ENCODE measurements around the gene MATN1. TPM values are rescaled to one million over a fixed set of nuclear protein-coding genes. Genes with fewer than 3 reads are reported as not detected.

The MATN1 gene
- total and polyA plus RNA-seq, 2 experiments from 2014 or later, result 0.36 to 1.4 TPM

GRCh38 chr1:30704271-30704670 is 19.1 kb downstream of the MATN1 start:
- Histone ChIP-seq H3K27me3 (no peaks in the 10 kb centered on the region), H3K4me3 (no peak overlapping the region), H3K36me3 (no peaks in the 10 kb centered on the region), H3K4me1 (ENCODE audit: low read depth) (peaks cover 13% of the 10 kb centered on the region), H3K9me3 (ENCODE audit: low read depth) (no peaks in the 10 kb centered on the region), H3K27ac (no peak overlapping the region)
- TF ChIP-seq, protein P1, sequence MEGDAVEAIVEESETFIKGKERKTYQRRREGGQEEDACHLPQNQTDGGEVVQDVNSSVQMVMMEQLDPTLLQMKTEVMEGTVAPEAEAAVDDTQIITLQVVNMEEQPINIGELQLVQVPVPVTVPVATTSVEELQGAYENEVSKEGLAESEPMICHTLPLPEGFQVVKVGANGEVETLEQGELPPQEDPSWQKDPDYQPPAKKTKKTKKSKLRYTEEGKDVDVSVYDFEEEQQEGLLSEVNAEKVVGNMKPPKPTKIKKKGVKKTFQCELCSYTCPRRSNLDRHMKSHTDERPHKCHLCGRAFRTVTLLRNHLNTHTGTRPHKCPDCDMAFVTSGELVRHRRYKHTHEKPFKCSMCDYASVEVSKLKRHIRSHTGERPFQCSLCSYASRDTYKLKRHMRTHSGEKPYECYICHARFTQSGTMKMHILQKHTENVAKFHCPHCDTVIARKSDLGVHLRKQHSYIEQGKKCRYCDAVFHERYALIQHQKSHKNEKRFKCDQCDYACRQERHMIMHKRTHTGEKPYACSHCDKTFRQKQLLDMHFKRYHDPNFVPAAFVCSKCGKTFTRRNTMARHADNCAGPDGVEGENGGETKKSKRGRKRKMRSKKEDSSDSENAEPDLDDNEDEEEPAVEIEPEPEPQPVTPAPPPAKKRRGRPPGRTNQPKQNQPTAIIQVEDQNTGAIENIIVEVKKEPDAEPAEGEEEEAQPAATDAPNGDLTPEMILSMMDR (IDR thresholded peaks at IDR 0.05; ENCODE audit: low read depth, low read length), result no peak
- peak in 1 of 2 donors; percentile 19 for DNase-seq (ENCODE audit: low read depth in 1 of 2, low spot score in 1 of 2)

- Histone ChIP-seq H3K36me3 (no peaks in the 10 kb centered on the region), H3K4me3 (no peak overlapping the region), H3K9me3 (ENCODE audit: low read depth) (no peaks in the 10 kb centered on the region), H3K4me1 (ENCODE audit: low read depth) (peaks cover 13% of the 10 kb centered on the region), H3K27ac (no peak overlapping the region), H3K27me3 (no peaks in the 10 kb centered on the region)
- DNase-seq (ENCODE audit: low read depth in 1 of 2, low spot score in 1 of 2), result no peak
- TF ChIP-seq, protein P1 (IDR thresholded peaks at IDR 0.05; ENCODE audit: low read depth, low read length), result no peak
These were observed 20.6 kb downstream of the MATN1 start for GRCh38 chr1:30702823-30703222.

DNA sequence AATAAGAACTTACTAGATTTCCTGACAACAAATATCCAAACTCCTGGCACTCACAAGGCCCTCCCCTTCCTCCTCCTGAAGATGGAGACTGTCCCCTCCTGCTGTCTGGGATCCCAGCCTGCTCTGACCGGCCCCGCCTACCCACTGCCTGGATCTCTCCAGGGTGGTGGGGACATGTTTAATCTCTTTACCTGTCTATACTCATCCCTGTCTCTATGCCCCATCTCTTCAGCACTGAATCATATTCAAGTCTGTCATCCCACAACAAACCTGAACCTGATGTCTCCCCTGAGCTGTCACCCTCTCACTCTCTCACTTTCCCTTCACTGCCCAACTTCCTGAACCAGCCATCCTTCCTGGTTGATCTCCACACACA is 22.1 kb downstream of the MATN1 start:
- DNase-seq (ENCODE audit: low read depth in 1 of 2, low spot score in 1 of 2), result no peak
- Histone ChIP-seq H3K27me3 (no peaks in the 10 kb centered on the region), H3K4me1 (ENCODE audit: low read depth) (peaks cover 7% of the 10 kb centered on the region), H3K4me3 (no peak overlapping the region), H3K36me3 (no peaks in the 10 kb centered on the region), H3K27ac (no peak overlapping the region), H3K9me3 (ENCODE audit: low read depth) (no peaks in the 10 kb centered on the region)
- TF ChIP-seq, protein P1 (IDR thresholded peaks at IDR 0.05; ENCODE audit: low read depth, low read length), result no peak

DNA sequence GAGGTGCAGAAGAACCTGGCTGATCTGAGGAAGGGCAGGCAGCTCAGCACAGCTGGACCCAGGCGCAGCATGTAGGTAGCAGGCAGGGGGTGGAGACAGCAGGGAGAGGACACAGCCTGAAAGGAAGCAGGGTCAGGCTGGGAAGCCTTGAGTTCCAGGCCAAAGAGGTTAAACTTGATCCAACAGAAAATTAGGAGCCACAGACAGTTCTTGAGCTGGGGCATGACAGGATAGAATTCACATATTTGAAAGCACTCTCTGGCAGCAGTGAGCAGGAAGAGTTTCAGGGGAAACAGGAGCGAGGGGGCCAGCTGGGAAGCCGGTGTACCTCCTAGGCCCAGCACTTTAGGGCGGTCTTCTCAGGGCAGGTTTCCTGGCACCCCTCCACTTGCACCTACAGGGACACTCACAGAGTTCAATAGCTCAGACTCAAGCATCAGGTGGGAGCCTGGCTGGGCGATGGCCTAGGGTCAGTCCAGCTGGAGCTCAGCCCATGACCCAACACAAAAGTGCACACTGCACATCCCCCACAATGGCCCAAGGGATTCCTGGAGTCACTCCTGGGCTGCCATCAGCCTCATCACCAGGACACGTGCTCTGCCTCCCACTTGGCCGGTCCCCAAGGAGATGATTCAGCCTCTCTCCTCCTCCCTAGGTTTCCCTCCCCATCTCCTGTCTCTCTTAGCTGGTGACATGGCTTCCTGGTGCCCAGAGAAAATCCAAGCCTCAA is 22.7 kb downstream of the MATN1 start:
- TF ChIP-seq, protein P1 (IDR thresholded peaks at IDR 0.05; ENCODE audit: low read depth, low read length), result no peak
- Histone ChIP-seq H3K27me3 (no peaks in the 10 kb centered on the region), H3K4me3 (no peak overlapping the region), H3K36me3 (no peaks in the 10 kb centered on the region), H3K9me3 (ENCODE audit: low read depth) (no peaks in the 10 kb centered on the region), H3K27ac (no peak overlapping the region), H3K4me1 (ENCODE audit: low read depth) (peaks cover 6% of the 10 kb centered on the region)
- peak in 1 of 2 donors; percentile 78 for DNase-seq (ENCODE audit: low read depth in 1 of 2, low spot score in 1 of 2)

- no peaks in the 10 kb centered on the region for H3K27me3 ChIP-seq
- H3K36me3 ChIP-seq, result no peaks in the 10 kb centered on the region
- TF ChIP-seq, protein P1 (IDR thresholded peaks at IDR 0.05; ENCODE audit: low read depth, low read length), result no peak
- no peak overlapping the region for H3K27ac ChIP-seq
- peaks cover 6% of the 10 kb centered on the region for H3K4me1 ChIP-seq (ENCODE audit: low read depth)
- H3K9me3 ChIP-seq (ENCODE audit: low read depth), result no peaks in the 10 kb centered on the region
- no peak overlapping the region for H3K4me3 ChIP-seq
- no peak for DNase-seq (ENCODE audit: low read depth in 1 of 2, low spot score in 1 of 2)
These were observed 23.6 kb downstream of the MATN1 start for GRCh38 chr1:30699762-30700161.
